Stomach (tissue), 9 donors: ENCODE measurements around the gene IFNA14. TPM values are rescaled to one million over a fixed set of nuclear protein-coding genes. Genes with fewer than 3 reads are reported as not detected.

ENCODE experiments used
- DNase-seq, 2 donors: peaks; one replicate each; pipeline versions ENCODE4 v3.0.0 to v3.0.0-alpha.2; 2013 to 2019
- H3K27ac ChIP-seq, 5 donors: fragments of 200-600 bp in 4 of 5; sonication (generic) in 4 of 5; one replicate each; pipeline ENCODE4 v1.5.1; 2013 to 2019; ENCODE audit warnings: mild to moderate bottlenecking in 1 of 5, moderate library complexity in 1 of 5
- H3K27me3 ChIP-seq, 3 donors: fragments of 200-600 bp; sonication (generic); one replicate each; pipeline ENCODE4 v1.5.1; 2017 to 2019; ENCODE audit warnings: mixed run types in 1 of 3
- H3K36me3 ChIP-seq, 4 donors: fragments of 200-600 bp; sonication (generic); 1 replicate in 3 of 4; 2 replicates in 1 of 4; pipeline ENCODE4 v1.5.1; 2016 to 2019
- H3K4me1 ChIP-seq, 4 donors: fragments of 200-600 bp; sonication (generic); one replicate each; pipeline ENCODE4 v1.5.1; 2016 to 2019
- H3K4me3 ChIP-seq, 4 donors: fragments of 200-600 bp; sonication (generic) in 3 of 4; one replicate each; pipeline ENCODE4 v1.5.1; 2016 to 2019; ENCODE audit warnings: mild to moderate bottlenecking in 1 of 4
- H3K9me3 ChIP-seq, 4 donors: fragments of 200-600 bp; sonication (generic); one replicate each; pipeline ENCODE4 v1.5.1; 2016 to 2019
- EP300 ChIP-seq: sonication (generic); formaldehyde crosslinking; IDR thresholded peaks from one replicate; pipeline ENCODE4 v1.6.1; 2017; ENCODE audit warnings: antibody characterized with exemption
- POLR2A ChIP-seq, 4 donors: fragments of 450-650 bp; IDR thresholded peaks; one replicate each; pipeline ENCODE4 v1.6.1; 2016; ENCODE audit warnings: antibody characterized with exemption in 4 of 4, control low read depth in 2 of 4, mild to moderate bottlenecking in 1 of 4, moderate library complexity in 1 of 4
- POLR2AphosphoS5 ChIP-seq, 3 donors: sonication (generic); formaldehyde crosslinking; IDR thresholded peaks; one replicate each; pipeline ENCODE4 v1.6.1; 2016; ENCODE audit warnings: antibody characterized with exemption in 3 of 3
- WGBS, 5 donors: extraction: QIAGEN DNeasy Blood & Tissue Kit in 3 of 5; methylation state at CpG; one replicate each; pipeline versions ENCODE4 v1.1.5 to v1.1.7; 2013 to 2018; 5-methylcytosine and 5-hydroxymethylcytosine counted together
- intact Hi-C: fragments of 100-400 bp; cut with DNase I; formaldehyde crosslinking; loops from one replicate; pipeline ENCODE4 v1.15.1; 2023; ENCODE audit warnings: low total_unique reads
- polyA plus RNA-seq, 3 donors: library from polyadenylated mRNA; stranded (reverse); fragments of 200-250 nt; gene quantifications; one replicate each; pipeline ENCODE4 v1.2.3, GENCODE V29; 2013
- total RNA-seq, 5 donors: library from RNA; depleted of rRNA; stranded (reverse); fragments of >200 nt; gene quantifications; one replicate each; pipeline versions ENCODE4 v1.1.0 to v1.2.3, GENCODE V29; 2014 to 2016
- TF ChIP-seq, protein P1 (sequence below), 7 experiments: fragments of 450-650 bp in 4 of 7; fragments of 200-600 bp in 3 of 7; sonication (generic) in 3 of 7; IDR thresholded peaks; one replicate each; pipeline ENCODE4 v1.5.1; 2016 to 2019; ENCODE audit warnings: antibody characterized with exemption in 7 of 7, control low read depth in 2 of 7, mild to moderate bottlenecking in 1 of 7
- donor health status: healthy with polysubstance abuse.
- donor health status: Bipolar disorder and iron deficiency.
- donor health status: healthy.

Gene IFNA14
- total and polyA plus RNA-seq, 8 donors, result not detected

DNA sequence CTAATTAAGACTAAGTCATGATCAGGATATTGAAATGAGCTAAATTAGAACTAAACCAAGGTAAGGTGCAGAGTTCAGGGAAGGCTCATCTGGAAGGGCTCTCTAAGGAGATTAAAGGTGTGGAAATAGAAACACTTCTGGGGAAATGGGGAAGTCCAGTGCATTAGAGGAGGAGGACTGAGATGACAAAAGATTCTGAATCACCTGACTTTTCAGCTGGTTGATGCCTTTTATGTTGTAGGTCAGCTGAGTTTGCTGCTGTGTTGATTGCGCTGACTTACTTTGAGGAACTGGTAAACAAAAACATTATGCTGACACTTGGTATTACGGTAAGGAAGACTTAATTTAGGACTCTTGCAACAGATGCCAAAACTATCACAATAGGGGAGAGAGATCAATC, 41.5 kb upstream of the IFNA14 start:
- Histone ChIP-seq H3K9me3 (no peaks in the 10 kb centered on the region), H3K27ac (no peak overlapping the region), H3K4me1 (no peaks in the 10 kb centered on the region), H3K27me3 (no peaks in the 10 kb centered on the region), H3K36me3 (no peaks in the 10 kb centered on the region), H3K4me3 (no peak overlapping the region)
- intact Hi-C loops, result no loop called here
- DNase-seq, result no peak
- WGBS, 5 donors, result 29 to 83% (median 60%) methylated on average over 2 of the region's 2 CpGs
- TF ChIP-seq EP300, result no peak

DNA sequence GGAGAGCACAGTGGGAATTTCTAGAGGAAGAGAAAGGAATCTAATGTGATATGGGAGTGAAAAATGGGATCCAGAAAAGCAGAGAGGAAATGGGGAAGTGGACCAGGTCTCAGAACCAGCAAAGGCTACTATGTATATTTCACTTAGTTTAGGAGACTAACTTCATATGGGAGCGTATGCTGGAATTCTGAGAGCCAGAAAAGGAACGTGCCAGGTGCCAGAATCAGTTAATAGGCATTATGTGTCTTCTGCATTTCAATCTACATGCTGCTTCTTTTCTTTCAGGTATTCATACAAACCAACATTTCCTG, 28.5 kb upstream of the IFNA14 start:
- H3K9me3 ChIP-seq, result peaks cover 0 to 8% (median 2%) of the 10 kb centered on the region in 4 donors
- TF ChIP-seq EP300 (no peak), POLR2AphosphoS5 (IDR thresholded peaks at IDR 0.05) (no peak), POLR2A (IDR thresholded peaks at IDR 0.05) (no peak)
- TF ChIP-seq, protein P1, sequence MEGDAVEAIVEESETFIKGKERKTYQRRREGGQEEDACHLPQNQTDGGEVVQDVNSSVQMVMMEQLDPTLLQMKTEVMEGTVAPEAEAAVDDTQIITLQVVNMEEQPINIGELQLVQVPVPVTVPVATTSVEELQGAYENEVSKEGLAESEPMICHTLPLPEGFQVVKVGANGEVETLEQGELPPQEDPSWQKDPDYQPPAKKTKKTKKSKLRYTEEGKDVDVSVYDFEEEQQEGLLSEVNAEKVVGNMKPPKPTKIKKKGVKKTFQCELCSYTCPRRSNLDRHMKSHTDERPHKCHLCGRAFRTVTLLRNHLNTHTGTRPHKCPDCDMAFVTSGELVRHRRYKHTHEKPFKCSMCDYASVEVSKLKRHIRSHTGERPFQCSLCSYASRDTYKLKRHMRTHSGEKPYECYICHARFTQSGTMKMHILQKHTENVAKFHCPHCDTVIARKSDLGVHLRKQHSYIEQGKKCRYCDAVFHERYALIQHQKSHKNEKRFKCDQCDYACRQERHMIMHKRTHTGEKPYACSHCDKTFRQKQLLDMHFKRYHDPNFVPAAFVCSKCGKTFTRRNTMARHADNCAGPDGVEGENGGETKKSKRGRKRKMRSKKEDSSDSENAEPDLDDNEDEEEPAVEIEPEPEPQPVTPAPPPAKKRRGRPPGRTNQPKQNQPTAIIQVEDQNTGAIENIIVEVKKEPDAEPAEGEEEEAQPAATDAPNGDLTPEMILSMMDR (IDR thresholded peaks at IDR 0.05), result no peak
- 32 to 60% (median 54%) methylated on average over 2 of the region's 2 CpGs for WGBS, 5 donors
- no peak overlapping the region for H3K27ac ChIP-seq
- peaks cover 0 to 13% (median 0%) of the 10 kb centered on the region in 3 donors for H3K27me3 ChIP-seq
- no peaks in the 10 kb centered on the region for H3K36me3 ChIP-seq
- DNase-seq, result no peak
- intact Hi-C loops, result no loop called here
- H3K4me3 ChIP-seq, result no peak overlapping the region
- H3K4me1 ChIP-seq, result no peaks in the 10 kb centered on the region

DNA sequence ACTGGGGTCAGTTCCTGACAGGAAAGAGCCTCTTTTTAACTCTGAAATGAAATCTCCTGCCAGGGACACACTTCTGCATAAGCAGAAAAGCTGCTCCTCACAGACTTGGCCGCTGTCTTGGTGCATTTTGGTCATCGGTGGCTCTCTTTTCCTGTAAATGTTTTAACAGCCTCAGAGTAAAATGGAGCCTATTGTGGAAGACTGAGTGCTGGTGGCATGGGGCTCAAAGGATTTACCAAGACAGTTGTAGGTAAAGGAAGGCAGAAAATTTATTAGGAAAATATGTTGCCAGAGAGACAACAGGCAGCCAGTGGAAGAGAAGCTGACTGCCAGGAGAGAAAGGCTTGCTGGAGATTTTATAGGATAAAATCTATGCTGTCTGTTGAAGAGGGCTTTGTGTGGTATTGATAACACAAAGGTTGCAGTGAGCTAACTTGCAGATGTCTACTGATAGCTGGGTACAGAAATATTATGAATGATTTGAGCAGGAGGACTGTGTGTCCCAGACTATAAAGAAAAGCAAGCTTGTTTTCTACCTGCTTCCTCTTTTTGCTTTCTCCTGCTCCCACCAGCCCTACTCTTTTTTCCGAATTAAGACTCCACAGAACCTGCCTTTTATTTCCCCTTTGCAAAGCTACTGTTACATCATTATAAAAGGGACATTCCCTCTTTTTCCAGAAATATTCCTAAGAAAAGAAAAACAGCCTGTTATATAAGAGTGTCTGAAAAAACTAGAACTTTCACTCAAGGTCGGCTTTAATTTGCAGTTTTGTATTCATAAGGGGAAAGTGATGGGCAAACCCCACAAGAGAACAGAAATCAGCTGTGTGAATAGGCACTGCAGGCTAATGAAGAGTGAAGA, 27.9 kb upstream of the IFNA14 start:
- intact Hi-C loops, result no loop called here
- DNase-seq, result no peak
- Histone ChIP-seq H3K9me3 (peaks cover 0 to 8% (median 2%) of the 10 kb centered on the region in 4 donors), H3K4me3 (no peak overlapping the region), H3K27ac (no peak overlapping the region), H3K36me3 (no peaks in the 10 kb centered on the region), H3K27me3 (peaks cover 0 to 13% (median 0%) of the 10 kb centered on the region in 3 donors), H3K4me1 (no peaks in the 10 kb centered on the region)
- WGBS, 5 donors, result 47 to 70% (median 60%) methylated on average over 4 of the region's 4 CpGs
- TF ChIP-seq POLR2A (IDR thresholded peaks at IDR 0.05), result no peak
- TF ChIP-seq EP300, result no peak
- TF ChIP-seq, protein P1 (IDR thresholded peaks at IDR 0.05), result no peak

DNA sequence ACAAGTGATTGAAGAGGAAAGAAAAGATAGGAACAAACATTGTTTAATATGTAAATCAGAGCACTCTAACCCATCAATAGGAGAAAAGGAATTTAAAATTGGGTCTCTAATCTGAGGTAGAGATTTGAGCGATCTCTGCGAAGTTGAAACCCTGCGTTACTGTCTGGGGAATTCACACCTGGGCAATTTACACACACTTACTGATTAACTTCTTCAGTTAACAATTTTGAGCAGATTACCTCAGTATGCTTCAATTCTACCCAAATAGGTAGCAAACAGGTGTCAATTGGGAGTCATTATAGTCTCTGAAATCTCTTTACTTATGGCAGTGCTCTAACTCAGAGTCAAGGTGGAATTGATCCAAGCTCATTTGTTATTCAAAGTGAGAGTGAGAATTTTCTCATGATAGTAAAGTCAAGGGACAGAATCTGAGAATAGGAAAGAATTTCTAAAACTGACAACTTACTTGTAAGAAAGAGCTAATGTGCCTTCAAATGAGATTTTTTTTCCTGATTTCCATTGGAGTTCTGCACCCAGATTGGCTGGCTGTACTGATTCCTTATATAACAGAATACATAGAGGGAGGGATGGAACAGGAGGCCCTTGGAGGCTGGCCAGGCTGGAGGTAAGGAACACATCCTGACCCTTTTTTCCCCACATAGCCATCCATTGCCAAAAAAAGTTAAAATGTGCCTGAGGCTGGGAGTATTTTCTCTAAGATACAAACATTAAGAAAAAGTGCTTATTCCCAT, 27.1 kb upstream of the IFNA14 start:
- H3K27ac ChIP-seq, result no peak overlapping the region
- WGBS, 5 donors, result 26 to 41% (median 35%) methylated on average over 3 of the region's 3 CpGs

More for the DNA sequence above, 27.1 kb upstream of the IFNA14 start:
- no peaks in the 10 kb centered on the region for H3K36me3 ChIP-seq
- H3K9me3 ChIP-seq, result peaks cover 0 to 8% (median 2%) of the 10 kb centered on the region in 4 donors
- DNase-seq, result no peak
- TF ChIP-seq, protein P1 (IDR thresholded peaks at IDR 0.05), result no peak
- no peak for TF ChIP-seq EP300
- TF ChIP-seq POLR2A (IDR thresholded peaks at IDR 0.05), result no peak
- no peak for TF ChIP-seq POLR2AphosphoS5 (IDR thresholded peaks at IDR 0.05)
- H3K4me3 ChIP-seq, result no peak overlapping the region
- H3K4me1 ChIP-seq, result no peaks in the 10 kb centered on the region
- intact Hi-C loops, result no loop called here
- H3K27me3 ChIP-seq, result peaks cover 0 to 13% (median 0%) of the 10 kb centered on the region in 3 donors
